Activated gamma-delta T cell treated with Interleukin-2 at 50 U/mL for 16 hours (primary cell): Measurements from ENCODE around the gene MARF1.
"Not testable (repeated sequence)": the region's sequence is repeated elsewhere in the genome, so short reads cannot be mapped to it uniquely, and the experiment has no call there.

Source experiments
- DNase-seq: peaks from one replicate; pipeline ENCODE4 v3.0.0-alpha.2; 2020

Gene MARF1

DNA sequence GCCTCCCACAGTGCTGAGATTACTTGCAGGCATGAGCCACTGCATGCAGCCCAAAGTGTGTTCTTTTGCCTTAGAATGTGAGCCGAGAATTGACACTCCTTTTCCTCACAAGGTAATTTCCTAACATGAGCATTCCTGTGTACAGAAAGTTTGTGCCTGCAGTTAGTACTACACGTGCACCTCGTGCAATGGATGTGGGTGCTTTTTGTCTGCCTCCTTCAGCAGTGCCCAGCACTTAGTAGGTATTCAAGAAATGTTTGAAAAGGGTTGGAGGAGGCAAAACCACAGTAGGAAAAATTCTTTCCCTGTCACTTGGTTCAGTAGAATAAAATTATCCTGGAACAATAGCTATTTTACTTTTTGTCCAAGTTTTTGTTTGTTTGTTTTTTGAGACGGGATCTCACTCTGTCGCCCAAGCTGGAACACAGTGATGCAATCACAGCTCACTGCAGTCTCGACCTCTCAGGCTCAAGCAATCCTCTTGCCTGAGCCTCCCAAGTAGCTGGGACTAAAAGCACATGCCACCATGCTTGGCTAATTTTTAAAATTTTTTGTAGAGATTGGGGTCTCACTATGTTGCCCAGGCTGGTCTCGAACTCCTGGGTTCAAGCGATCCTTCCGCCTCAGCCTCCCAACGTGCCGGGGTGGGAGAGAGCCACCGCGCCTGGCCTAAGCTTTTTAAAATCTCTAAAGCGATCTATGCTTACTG lies 9.5 kb upstream of the MARF1 start:
- DNase-seq, result no peak

DNA sequence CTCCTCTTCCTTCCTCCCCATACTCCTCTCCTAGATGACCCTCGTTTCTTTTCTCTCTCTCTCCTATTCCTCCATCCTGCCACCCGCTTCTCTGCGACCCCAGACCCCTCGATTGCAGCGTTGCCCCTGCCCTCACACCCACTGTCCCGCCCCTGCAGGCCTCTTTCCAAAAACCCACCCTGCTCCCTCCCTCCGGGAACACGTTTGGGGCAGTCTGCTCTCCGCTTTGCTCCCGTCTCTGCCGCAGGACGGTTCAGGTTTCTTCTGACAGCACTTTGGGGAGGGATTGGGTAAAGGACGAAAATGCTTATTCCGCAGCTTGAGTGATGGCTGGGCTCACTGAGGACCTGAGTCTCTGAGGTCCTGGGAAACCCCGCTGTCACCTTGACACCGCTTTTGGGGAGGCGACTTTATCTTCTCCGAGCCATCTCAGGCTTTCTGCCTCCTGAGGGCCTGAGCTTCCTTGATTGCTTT lies 7.8 kb upstream of the MARF1 start:
- DNase-seq, result peak; percentile 32

DNA sequence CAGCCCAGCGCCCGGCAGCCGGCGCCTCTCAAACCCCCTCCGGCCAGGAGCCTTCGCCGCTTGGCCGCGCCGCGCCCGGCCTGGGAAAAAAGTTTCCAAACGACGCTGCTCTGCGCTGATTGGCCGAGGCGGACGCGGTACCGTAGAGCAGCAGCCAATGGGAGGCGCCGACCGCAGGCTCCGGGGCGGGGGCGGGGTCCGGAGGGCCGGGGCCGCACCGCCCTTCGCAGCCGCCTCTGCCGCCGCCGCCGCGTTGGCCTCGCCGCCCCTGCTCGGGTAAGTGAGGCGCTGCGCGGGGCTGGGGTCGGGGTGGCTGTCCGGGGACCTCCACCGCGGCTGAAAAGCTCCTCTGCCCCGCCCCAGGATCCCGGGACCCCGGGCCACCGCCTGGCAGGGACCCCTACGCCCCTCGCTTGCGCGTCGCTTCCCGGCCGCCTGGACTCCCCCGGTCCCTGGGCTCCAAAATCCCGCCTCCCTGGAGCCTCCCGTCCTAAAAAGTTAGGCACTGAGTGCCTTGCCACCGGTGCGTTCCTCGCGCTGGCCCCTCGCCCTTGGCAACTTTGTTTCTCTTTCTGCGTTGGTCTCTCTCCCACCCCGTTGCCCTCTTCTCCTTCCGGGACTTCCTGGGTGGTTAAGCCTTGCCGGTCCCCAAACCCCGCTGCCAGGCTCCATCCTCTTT lies 7.2 kb upstream of the MARF1 start, which contains the start of gene NDE1:
Gene NDE1 (plus strand): TSS at position 227 of the 679 bp plus-strand sequence. CDS start 14,534 bp downstream, outside the sequence.
- DNase-seq, result peak; percentile 84

DNA sequence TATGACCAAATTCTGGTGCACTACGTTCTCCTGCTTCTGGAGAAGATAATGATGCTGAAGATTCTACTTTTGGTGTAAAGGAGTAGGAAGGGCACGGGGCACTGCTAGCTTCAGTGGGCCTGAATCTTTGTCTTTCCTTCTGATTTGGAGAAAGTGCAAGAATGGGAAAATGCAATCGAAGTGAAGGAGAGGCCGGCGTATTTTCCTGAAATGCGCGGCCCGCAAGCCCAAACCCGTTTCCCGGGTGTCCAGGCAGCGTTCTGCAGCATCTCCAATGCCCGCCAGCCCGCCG lies 6.7 kb upstream of the MARF1 start:
- no peak for DNase-seq

DNA sequence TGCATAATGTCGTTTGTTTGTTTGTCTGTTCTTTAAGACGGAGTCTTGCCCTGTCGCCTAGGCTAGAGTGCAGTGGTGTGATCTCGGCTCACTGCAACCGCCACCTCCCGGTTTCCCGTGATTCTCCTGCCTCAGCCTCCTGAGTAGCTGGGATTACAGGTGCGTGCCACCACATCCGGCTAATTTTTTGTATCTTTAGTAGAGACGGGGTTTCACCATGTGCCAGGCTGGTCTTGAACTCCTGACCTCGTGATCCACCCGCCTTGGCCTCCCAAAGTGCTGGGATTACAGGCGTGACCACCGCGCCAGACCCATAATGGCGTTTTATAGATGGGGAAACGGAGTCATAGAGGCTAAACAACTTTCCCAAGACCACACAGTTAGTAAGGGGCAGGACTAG lies 6.4 kb upstream of the MARF1 start:
- not testable (repeated sequence) for DNase-seq

DNA sequence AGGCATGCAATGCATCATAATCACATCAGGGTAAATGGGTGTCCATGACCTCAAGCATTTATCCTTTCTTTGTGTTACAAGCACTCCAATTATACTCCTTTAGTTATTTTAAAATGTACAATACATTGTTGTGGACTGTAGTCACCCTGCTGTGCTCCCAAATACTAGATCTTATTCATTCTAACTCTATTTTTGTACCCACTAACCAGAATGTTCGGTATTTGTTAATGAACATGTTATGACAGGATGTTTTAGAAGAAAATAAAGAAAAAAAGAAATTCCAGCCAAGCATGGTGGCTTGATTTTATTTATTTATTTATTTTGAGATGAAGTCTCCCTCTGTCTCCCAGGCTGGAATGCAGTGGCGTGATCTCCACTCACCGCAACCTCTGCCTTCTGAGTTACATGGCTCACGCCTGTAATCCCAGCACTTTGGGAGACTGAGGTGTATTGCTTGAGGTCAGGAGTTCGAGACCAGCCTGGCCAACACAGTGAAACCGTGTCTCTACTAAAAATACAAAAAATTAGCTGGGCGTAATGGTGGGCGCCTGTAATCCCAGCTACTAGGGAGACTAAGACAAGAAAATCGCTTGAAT lies 5.3 kb upstream of the MARF1 start:
- no peak for DNase-seq

DNA sequence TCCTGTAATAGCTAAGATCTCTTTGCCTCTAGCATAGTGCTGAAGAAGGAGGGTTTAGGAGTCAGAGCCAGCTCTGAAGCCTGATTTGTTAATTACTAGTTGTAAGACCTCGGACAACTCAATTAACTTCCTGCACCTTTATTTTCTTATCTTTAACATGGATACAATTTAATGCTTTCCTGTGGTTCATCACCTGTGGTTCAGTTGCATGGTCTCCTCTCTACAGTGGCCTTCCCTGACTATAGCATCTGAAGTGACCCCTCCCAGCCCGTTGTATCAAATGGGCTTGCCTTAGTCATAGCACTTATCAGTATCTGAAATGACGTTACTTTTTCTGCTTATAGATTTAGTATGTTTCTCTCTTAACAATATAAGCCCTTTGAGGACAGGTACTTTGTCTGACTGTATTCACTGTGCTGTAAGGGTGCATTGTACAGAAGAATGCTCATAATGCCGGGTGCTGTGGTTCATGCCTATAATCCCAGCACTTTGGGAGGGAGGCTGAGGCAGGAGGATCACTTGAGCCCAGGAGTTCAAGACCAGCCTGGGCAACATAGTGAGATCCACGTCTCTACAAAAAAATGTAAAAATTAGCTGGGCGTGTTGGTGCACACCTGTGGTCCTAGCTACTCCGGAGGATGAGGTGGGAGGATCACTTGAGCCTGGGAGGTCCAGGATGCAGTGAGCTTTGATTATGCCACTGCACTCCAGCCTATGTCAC lies 4.5 kb upstream of the MARF1 start:
- DNase-seq, result no peak

DNA sequence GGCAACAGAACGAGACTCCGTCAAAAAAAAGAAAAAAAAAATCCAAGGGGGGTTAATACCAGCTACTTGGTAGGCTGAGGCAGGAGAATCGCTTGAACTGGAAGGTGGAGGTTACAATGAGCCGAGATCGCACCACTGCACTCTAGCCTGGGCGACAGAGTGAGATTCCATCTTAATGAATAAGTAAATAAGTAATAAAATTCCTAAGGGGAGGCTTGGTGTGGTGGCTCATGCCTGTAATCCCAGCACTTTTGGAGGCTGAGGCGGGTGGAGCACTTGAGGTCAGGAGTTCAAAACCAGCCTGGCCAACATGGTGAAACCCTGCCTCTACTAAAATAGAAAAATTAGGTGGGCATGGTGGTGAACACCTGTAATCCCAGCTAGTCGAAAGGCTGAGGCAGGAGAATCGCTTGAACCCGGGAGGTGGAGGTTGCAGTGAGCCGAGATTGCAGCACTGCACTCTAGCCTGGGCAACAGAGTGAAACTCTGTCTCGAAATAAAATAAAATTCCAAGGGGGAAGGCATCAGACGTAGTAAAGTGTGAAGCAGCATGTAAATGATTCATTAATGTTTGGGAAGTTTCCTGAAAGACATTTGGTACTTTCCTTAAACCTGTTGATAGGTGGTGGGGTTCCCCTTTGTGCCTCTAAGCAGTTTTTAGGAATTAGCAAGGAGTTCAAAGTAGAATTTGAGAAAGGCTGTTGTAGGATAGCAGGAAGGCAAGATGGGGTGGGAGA lies 3.8 kb upstream of the MARF1 start:
- not testable (repeated sequence) for DNase-seq

DNA sequence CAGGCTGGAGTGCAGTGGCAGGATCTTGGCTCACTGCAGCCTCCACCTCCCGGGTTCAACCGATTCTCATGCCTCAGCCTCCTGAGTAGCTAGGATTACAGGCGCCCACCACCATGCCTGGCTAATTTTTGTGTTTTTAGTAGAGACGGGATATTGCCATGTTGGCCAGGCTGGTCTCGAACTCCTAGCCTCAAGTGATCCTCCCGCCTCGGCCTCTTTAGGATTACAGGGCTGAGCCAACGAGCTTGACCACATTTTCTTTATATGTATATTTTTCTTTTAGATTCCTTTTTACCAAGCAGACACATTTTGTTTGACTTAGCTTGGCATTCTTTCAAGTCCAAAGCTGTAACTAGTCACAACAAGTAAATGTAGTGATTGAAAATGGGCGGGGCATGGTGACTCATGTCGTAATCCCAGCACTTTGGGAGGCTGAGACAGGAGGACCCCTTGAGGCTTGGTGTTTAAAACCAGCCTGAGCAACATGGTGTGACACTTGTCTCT lies 2.1 kb upstream of the MARF1 start:
- DNase-seq, result not testable (repeated sequence)

DNA sequence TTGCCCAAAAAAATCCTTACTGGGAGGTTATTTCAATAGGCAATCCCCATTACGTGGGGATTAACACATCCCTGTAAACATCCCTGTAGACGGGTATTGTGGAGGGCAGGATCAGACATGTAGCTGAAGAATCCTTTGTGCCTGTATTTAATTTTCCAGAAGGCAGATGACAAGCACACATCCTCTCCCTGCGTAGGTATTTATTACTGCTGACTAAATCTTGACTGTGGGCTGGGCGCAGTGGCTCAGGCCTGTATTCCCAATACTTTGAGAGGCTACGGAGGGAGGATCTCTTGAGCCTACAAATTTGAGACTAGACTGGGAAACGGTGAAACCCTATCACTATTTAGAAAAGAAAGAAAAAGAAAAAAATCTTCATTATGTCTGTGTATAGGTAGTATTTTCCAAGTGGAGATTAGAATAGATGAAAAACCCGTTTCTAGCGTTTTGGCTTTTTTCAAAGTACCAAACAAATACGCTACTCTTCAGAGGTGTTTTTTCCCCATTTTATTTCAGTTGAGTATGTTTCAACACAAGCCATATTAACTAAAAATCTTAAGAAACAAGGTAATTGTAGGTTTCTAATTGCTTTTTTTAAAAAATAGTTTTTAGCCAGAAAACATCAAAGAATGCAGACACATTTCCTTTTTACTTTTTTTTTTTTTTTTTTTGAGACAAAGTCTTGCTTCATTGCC lies 1.5 kb upstream of the MARF1 start:
- DNase-seq, result no peak

DNA sequence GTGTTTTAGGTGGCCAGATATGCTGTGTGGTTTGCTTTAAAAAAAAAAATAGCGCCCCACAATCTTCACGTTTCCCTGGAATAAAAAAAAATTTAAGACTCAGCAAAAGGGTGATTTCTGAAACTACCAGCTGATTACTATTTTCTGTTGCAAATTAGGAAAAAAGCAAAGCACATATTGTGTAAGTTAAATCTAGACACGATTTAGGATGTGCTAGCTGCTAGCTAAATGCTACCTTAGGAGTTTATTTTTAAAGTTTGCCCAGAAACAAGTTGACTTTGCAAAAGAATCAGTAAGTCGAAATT lies 944 bp upstream of the MARF1 start:
- no peak for DNase-seq

DNA sequence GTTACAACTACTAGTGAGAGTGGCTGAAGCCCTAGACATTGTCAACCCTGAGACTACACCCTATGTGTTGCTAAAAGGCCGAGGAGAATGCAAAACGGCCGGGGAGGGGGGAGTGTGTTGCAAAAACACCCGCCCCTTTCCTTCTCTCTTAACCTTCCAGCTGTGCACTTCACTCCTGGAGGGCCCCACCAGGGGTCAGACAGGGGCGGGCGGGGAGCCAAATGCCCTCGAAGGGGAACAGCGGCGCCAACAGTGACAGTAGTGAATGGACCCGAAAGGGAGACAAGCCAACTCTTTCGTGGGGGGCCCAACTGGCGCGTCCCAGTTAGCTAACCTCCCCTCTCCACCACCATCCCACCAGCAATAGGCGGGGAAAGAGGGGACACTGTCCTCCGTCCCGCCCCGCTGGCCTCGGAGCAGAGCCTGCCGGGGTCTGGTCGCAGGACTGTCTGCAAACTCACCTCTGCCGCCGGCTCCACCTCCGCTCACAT lies 352 bp downstream of the MARF1 start:
- peak; percentile 83 for DNase-seq

DNA sequence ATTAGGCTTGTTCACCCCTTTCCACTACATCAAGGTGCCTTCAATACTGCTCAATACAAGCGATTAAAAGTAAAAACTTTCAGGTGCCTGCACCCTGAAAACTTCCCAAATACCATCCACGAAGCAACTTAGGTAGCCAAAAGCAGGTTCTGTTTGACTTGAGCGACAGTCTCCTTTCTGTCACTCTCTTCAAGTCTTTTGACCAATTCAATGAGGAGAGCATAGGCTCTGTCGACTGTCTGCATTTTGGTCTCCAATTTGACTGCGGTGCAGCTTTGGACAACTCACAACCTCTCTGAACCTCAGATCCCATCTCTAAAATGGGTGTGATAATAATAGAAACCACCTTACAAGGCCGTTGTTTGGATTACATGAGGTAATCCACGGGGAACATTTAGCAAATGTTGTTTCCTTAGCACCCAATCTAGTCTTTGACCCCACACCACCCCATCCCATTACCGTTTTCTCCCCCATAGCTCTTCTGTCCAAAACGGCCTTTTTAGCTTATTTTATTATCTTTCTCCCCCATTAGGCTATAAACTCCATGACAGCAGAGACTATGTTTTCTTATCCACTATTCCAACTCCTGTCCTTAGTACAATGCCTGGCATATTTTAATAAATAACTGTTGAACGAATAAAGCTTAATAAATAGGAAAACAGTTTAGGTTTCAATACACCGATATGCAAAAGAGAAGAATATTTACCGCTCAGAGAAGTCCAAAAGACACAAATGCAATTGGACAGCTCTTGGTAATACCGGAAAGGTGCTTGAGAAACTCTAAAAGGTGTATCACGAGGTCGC lies 999 bp downstream of the MARF1 start:
- no peak for DNase-seq

DNA sequence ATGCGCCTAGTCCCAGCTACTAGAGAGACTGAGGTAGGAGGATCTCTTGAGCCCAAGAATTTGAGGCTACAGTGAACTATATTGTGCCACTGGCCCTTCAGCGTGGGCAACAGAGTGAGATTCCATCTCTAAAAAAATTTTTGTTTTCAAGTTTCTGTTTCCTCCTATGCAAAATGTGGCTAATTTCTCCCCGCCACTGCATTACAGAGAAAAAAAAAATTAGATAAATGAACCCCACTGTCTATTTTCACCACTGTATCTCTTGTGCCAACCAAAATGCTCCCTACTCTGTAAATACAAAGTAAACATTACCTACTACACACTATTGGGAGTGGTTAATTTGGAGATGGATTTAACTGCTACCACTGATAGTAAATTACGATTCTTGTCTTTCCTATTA lies 2.0 kb downstream of the MARF1 start:
- DNase-seq, result no peak

DNA sequence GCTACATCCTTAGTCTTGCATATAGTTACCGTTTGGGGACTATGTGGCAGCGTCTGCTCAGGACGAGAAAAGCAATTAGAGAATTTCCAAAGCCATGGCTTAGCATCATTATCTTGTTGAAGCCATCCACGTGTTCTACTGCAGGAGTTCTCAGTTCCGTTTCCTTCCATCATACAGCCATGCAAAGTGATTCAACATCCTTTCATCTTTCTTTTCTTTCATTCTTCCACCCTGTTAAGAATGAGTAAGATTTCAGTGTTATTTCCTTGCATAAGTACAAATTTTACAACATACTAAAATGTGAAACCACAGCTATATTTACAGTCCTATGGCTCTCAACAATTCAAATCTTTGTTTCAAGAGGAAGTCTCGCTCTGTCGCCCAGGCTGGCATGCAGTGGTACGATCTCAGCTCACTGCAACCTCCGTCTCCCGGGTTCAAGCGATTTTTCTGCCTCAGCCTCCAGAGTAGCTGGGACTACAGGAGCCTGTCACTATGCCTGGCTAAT lies 3.8 kb downstream of the MARF1 start:
- no peak for DNase-seq

DNA sequence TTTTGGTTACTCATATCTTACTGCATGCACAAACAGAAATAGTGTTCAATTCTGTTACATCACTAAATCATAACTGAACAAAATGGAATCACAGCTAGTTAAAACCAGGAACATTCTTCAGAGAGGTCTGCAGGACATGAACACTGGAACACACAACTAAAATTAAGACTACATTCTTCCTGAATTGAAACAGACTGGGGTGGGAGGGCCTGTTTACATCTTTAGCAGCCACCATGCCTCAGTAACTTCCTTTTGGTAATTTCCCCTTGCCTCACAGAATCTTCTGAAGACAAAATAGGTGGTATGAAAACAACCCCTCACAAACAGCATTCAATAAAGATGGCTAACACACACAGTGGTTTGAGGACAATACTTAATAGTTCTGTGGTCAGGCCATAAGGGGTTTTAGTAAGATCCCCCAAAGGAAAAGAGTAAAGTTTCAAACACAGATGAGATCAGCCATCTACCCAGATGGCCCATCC lies 6.5 kb downstream of the MARF1 start:
- DNase-seq, result no peak

DNA sequence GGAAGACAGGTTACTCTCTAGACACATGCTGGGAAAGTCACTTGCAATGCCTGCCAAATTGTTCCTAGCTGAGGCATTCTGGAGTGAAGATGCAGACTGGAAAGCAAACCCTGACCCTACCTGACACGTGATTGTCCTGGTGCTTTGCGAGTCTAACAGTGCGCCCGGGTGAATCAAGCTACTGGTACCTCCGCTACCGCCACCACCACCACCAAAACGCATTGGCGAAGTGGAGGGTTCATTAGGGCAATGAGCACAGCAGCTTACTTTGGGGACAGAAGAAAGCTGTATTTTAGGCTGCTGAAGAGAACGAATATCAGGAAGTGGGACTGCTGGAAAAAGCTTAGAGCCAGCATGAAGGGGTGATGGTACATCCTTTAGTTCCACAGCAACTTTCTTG lies 7.0 kb downstream of the MARF1 start:
- DNase-seq, result no peak

DNA sequence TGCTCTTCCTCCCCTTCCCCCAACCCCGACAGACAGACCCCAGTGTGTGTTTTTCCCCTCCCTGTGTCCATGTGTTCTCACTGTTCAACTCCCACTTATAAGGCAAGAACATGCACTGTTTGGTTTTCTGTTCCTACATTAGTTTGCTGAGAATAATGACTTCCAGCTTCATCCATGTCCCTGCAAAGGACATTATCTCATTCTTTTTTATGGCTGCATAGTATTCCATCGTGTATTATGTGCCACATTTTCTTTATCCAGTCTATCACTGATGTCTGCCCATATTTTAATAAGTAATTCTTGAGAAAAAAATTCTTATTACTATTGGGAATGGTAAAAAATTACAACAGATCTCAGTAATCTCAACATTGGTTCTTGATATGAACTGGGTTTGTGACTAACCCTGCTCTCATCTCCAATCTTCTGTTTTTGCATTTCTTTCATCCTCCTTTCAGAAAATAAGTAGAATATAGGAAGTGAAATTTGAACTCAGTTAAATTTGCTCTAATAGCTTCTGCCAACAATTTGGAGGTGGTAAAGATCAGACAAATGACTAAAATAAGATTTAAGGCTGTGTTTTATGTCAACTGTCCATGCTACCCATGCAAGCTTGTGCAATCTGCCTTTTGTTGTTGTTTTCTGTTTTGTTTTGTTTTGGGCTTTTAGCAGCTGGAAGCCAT lies 11.1 kb downstream of the MARF1 start:
- no peak for DNase-seq

DNA sequence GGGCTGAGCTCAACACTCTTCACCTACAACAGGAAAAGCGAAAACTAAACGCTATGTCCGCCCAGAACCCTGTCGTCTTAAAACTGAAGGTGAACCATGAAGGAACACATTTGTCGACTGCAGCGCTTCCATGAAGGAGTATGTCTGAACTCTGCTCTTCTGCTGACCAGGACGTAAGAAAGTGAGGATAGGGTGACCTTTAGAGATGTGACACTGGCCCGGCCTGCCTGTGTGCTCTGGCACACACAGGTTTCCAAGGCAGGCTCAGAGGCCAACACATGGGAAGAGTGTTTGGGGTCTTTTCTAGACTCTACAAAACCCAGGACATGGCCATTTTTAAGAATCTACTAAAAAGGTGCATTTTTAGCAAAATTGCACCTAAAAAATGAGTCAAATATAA lies 21.1 kb downstream of the MARF1 start:
- no peak for DNase-seq

DNA sequence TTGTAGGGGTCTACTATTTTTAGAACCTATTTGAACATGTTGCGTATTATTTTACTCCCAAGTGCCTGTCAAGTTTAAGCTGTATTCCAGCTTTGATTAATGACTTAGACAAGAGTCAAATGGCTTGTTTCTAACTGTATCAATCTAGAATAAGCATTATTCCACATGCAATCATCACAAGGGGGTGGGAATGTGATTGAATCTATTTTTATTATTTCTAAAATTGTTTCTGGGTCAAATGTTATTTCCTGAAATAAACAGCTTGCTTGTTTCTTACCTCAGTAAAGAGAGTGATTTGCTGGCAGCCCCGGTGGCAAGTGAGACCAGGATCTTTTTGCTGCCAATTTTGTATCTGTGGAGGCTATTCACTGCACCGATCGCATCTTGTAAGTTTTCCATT lies 21.5 kb downstream of the MARF1 start:
- DNase-seq, result no peak
